A673 (cell line): ENCODE data around the gene SHC3. TPM values are rescaled to one million over a fixed set of nuclear protein-coding genes. Genes with fewer than 3 reads are reported as not detected.

ENCODE experiments used
- BruUV-seq: library from RNA; stranded (reverse); fragments of 400-500 nt; replicated peaks from 2 replicates; lab custom pipeline; 2021; lab: Mats Ljungman, UMichigan
- CTCF ChIA-PET: fragments of 300-600 bp; sonication (Branson Sonifier 250); formaldehyde crosslinking; loops from one replicate; lab custom pipeline; 2022; ENCODE audit warnings: antibody characterized with exemption; lab: Charles Lee
- POLR2A ChIA-PET: fragments of 300-600 bp; sonication (Branson Sonifier 250); formaldehyde crosslinking; loops from one replicate; lab custom pipeline; 2022; ENCODE audit warnings: antibody characterized with exemption; ENCODE audit not compliant: low non-redundant PET; lab: Charles Lee
- DNase-seq: peaks from one replicate; pipeline ENCODE4 v3.0.0-alpha.2; 2015; ENCODE audit warnings: low spot score
- H3K27ac ChIP-seq: fragments of 200-600 bp; sonication (generic); 2 replicates; pipeline ENCODE4 v1.5.1; 2016; ENCODE audit warnings: mixed run types, low read depth, mild to moderate bottlenecking, mixed read lengths, antibody characterized with exemption, low read length; ENCODE audit not compliant: poor library complexity, severe bottlenecking
- H3K27me3 ChIP-seq: fragments of 200-600 bp; sonication (generic); replicated peaks from 2 replicates; pipeline ENCODE4 v1.6.1; 2017; ENCODE audit warnings: mixed run types, low read depth, mild to moderate bottlenecking, mixed read lengths, antibody characterized with exemption, low read length; ENCODE audit not compliant: insufficient read depth, poor library complexity
- H3K36me3 ChIP-seq: fragments of 200-600 bp; sonication (generic); 2 replicates; pipeline ENCODE4 v1.6.1; 2016; ENCODE audit warnings: mixed run types, mild to moderate bottlenecking, mixed read lengths, antibody characterized with exemption, low read length; ENCODE audit not compliant: insufficient read depth, poor library complexity, severe bottlenecking
- H3K4me1 ChIP-seq: fragments of 200-600 bp; sonication (generic); 2 replicates; pipeline ENCODE4 v1.6.1; 2017; ENCODE audit warnings: mixed run types, mild to moderate bottlenecking, mixed read lengths, antibody characterized with exemption, low read length; ENCODE audit not compliant: insufficient read depth, poor library complexity, severe bottlenecking
- H3K4me3 ChIP-seq: fragments of 200-600 bp; sonication (generic); 2 replicates; pipeline ENCODE4 v1.5.1; 2016; ENCODE audit warnings: low read depth, mixed run types, mild to moderate bottlenecking, mixed read lengths, low read length; ENCODE audit not compliant: poor library complexity, severe bottlenecking
- H3K9me3 ChIP-seq: fragments of 200-600 bp; sonication (generic); 2 replicates; pipeline ENCODE4 v1.6.1; 2016; ENCODE audit warnings: mixed run types, low read depth, mild to moderate bottlenecking, mixed read lengths, antibody characterized with exemption, low read length; ENCODE audit not compliant: poor library complexity, severe bottlenecking
- CTCF ChIP-seq: fragments of 300-800, 200-600 bp; sonication (generic); conservative IDR thresholded peaks from 2 replicates; pipeline ENCODE4 v1.5.1; 2017; ENCODE audit warnings: low read depth, mild to moderate bottlenecking, antibody characterized with exemption, low read length, moderate library complexity, mixed read lengths
- EZH2 ChIP-seq: fragments of 200-600 bp; sonication (generic); IDR thresholded peaks from 2 replicates; pipeline ENCODE4 v1.6.1; 2017; ENCODE audit warnings: borderline replicate concordance, low read depth, mild to moderate bottlenecking, mixed read lengths, antibody characterized with exemption, low read length; ENCODE audit not compliant: poor library complexity, severe bottlenecking
- intact Hi-C: fragments of 100-400 bp; cut with micrococcal nuclease; formaldehyde crosslinking; loops from one replicate; pipeline ENCODE4 v1.10.0; 2022; ENCODE audit not compliant: unreplicated experiment
- total RNA-seq: library from RNA; stranded (reverse); gene quantifications from 2 replicates; pipeline ENCODE4 v1.2.3, GENCODE V29; 2021

The SHC3 gene
- total RNA-seq, 1 experiment from 2014 or later = 6.6 TPM

DNA sequence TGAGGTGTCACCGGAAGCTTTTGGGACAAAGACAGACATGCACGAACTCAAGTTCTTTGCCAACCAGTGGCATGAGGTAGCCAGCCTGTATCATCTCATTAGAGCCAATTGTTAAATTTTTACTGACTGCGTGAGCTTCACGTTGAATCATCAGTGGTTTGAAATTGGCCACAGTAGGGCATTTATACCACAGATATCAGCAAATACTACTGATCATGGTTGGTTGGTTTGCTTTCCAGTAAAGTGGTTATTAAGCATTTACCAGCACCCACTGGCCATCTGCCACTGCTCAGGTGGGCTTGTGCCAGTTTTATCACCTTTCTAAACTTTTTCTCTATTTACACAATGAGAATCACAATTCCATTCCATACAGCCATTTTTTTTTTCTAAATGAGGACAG lies 28.4 kb upstream of the SHC3 start:
- POLR2A ChIA-PET = no interaction called here
- no peak for DNase-seq
- BruUV-seq = no TSS peak

DNA sequence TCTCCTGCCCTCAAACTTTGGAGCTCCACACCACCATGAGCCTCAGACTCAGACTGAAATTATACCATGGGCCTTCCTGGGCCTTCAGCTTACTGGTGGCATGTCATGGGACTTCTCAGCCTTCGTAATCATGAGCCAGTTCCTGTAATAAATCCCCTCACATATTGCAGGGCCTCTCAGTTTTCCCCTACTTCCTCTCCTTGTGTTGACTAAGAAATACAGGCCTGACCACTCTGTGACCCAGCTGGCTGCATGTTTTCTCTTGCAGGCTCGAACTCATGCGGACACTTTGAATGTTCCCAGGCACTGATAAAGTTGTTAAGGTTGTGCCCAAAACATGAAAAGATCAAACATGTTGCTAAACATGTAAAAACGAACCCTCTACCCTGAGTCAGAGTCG lies 26.2 kb upstream of the SHC3 start:
- no peak overlapping the region for H3K27ac ChIP-seq
- no peaks in the 10 kb centered on the region for H3K27me3 ChIP-seq
- no TSS peak for BruUV-seq
- ChIA-PET CTCF (no interaction called here), POLR2A (no interaction called here)
- no peaks in the 10 kb centered on the region for H3K4me1 ChIP-seq
- TF ChIP-seq EZH2 (no peak), CTCF (no peak)
- H3K36me3 ChIP-seq = no peaks in the 10 kb centered on the region
- no peak overlapping the region for H3K4me3 ChIP-seq
- intact Hi-C loops = no loop called here
- H3K9me3 ChIP-seq = no peaks in the 10 kb centered on the region
- no peak for DNase-seq

More for the DNA sequence above, 28.4 kb upstream of the SHC3 start:
- H3K4me3 ChIP-seq = no peak overlapping the region
- CTCF ChIA-PET = no interaction called here
- H3K36me3 ChIP-seq = no peaks in the 10 kb centered on the region
- no peak for TF ChIP-seq EZH2
- no peak for TF ChIP-seq CTCF
- H3K27ac ChIP-seq = no peak overlapping the region
- H3K4me1 ChIP-seq = no peaks in the 10 kb centered on the region
- intact Hi-C loops = no loop called here
- H3K27me3 ChIP-seq = no peaks in the 10 kb centered on the region
- H3K9me3 ChIP-seq = no peaks in the 10 kb centered on the region

GRCh38 chr9:89195131-89195797 lies 16.6 kb upstream of the SHC3 start:
- H3K27ac ChIP-seq = no peak overlapping the region
- BruUV-seq = no TSS peak
- intact Hi-C loops = no loop called here
- TF ChIP-seq CTCF (no peak), EZH2 (no peak)
- H3K4me1 ChIP-seq = no peaks in the 10 kb centered on the region
- peaks cover 11% of the 10 kb centered on the region for H3K9me3 ChIP-seq
- ChIA-PET CTCF (no interaction called here), POLR2A (no interaction called here)
- no peak overlapping the region for H3K4me3 ChIP-seq
- no peaks in the 10 kb centered on the region for H3K27me3 ChIP-seq
- H3K36me3 ChIP-seq = no peaks in the 10 kb centered on the region
- DNase-seq = no peak
